C1 segment of cervical spinal cord (tissue), 14 donors: Measurements from ENCODE around the gene LAG3.
A peak's percentile ranks its signal among the peaks of the same experiment; 100 is the strongest.

Source experiments
- DNase-seq, 14 donors: peaks; one replicate each; lab custom pipeline; 2025; lab: John Stamatoyannopoulos, UW

Gene LAG3

GRCh38 chr12:6821591-6822425 lies 49.5 kb downstream of the LAG3 start, which contains the start of gene GPR162:
Gene GPR162 (plus strand): TSS chr12:6821821. CDS start chr12:6823899, 2,078 bp downstream.
- DNase-seq, result peak in 11 of 14 donors; percentile 26 to 94 (median 54)

GRCh38 chr12:6822426-6823135 lies 50.3 kb downstream of the LAG3 start:
- DNase-seq, result peak in 1 of 14 donors; percentile 48

- DNase-seq, result no peak
Measured at GRCh38 chr12:6823182-6824084, 51.1 kb downstream of the LAG3 start.

GRCh38 chr12:6824085-6824775 lies 51.9 kb downstream of the LAG3 start:
- DNase-seq, result peak in 1 of 14 donors; percentile 43

- DNase-seq, result peak in 1 of 14 donors; percentile 70
Measured at GRCh38 chr12:6824901-6825381, 52.6 kb downstream of the LAG3 start.

- peak in 13 of 14 donors; percentile 18 to 85 (median 69) for DNase-seq
Measured at GRCh38 chr12:6825398-6826124, 53.2 kb downstream of the LAG3 start.

GRCh38 chr12:6826125-6826733 lies 53.9 kb downstream of the LAG3 start:
- DNase-seq, result no peak

- no peak for DNase-seq
Measured at GRCh38 chr12:6826734-6827436, 54.6 kb downstream of the LAG3 start.

GRCh38 chr12:6827437-6827911 lies 55.2 kb downstream of the LAG3 start:
- DNase-seq, result peak in 9 of 14 donors; percentile 15 to 91 (median 35)
